AG08395 (cell line): Measurements from ENCODE around the gene SPIRE2.
A peak's percentile ranks its signal among the peaks of the same experiment; 100 is the strongest.

Experiments used
- DNase-seq: peaks from one replicate; pipeline ENCODE4 v3.0.0; 2012; ENCODE audit warnings: mixed read lengths, low spot score

Gene SPIRE2

GRCh38 chr16:89841275-89841674 lies 13.0 kb downstream of the SPIRE2 start:
- no peak for DNase-seq

- DNase-seq, result peak; percentile 57
Observed at GRCh38 chr16:89842471-89843408, 14.5 kb downstream of the SPIRE2 start.

GRCh38 chr16:89843409-89844350 lies 15.4 kb downstream of the SPIRE2 start:
- DNase-seq, result no peak

- no peak for DNase-seq
Observed at GRCh38 chr16:89844739-89845339, 16.6 kb downstream of the SPIRE2 start.

DNA sequence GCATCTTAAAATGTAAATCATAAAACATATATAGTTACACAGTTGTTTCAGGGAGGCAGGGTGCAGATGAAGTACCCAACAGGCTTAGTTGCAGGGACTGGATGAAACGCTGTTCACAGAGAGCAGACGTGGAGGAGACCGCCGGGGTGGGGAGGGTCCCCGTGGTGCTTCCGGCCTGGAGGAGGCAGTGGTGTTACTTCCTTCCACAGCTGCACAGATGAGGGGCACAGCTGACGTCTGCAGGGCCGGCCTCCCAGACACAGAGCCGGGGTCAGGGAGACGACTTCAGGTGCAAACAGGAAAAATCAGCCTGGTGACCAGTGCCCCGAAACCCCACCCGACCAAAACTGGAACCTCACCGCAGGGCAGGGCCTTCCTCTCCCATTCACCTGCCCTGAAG lies 17.1 kb downstream of the SPIRE2 start:
- no peak for DNase-seq

DNA sequence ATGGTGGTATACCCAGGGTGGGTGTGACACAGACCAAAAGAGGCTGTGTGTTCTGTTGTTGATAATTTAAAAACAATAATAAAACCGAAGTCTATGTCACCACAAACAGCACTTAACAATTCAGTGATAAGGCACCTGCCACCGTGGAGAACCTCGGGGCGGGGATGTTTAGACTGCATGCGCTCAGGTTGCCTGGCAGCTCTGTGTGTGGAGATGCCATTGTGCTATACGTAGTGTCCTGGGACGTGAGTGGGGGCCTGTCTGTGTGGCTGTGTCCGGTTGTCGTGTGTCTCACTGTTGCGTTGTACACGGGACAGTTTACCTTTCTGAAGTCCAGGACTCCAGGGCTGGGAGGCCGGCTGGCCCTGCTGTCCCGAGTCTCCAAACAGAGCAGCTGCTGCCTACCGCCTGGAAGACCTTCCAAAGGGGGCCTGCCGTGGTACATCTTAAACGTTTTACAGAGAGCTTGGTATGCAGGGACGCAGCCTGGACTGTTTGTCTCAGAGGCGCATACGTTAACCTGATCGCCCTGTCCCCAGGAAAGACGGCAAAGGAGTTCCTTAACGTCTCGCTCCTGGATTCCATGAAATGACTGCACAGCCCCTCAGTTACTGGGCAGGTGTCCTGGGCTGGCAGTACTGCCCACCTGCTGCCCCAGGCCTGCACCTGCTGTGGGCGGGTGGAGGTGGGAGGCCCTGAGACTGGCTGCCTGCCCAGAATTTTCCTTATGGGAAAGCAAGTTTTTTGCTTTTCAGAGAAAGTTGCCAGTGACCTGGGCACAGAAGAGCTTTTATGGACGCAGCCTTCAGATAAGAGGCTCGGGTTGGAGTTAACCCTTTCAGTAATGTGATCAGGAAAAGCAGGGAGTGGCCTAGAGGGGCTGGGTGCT lies 19.0 kb downstream of the SPIRE2 start:
- DNase-seq, result no peak

DNA sequence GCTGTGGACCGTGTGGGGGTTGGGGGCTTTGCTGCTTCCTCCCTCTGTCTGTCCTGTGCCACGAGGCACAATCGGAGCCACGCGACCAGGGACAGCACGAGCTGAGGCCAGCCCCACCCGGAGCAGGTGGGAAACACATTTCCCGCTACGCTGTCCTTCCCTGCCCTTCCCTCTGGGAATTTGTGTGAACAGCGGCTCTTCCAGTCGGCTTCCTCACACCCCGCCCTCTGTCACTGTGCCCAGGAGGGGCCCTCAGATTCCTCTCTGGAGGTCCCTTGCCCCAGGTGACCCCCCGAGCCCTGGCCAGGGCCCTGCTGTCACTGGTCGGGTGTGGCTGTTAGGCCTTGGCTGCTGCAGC lies 19.6 kb downstream of the SPIRE2 start:
- no peak for DNase-seq

- DNase-seq, result no peak
Observed at GRCh38 chr16:89848974-89849373, 20.7 kb downstream of the SPIRE2 start.

DNA sequence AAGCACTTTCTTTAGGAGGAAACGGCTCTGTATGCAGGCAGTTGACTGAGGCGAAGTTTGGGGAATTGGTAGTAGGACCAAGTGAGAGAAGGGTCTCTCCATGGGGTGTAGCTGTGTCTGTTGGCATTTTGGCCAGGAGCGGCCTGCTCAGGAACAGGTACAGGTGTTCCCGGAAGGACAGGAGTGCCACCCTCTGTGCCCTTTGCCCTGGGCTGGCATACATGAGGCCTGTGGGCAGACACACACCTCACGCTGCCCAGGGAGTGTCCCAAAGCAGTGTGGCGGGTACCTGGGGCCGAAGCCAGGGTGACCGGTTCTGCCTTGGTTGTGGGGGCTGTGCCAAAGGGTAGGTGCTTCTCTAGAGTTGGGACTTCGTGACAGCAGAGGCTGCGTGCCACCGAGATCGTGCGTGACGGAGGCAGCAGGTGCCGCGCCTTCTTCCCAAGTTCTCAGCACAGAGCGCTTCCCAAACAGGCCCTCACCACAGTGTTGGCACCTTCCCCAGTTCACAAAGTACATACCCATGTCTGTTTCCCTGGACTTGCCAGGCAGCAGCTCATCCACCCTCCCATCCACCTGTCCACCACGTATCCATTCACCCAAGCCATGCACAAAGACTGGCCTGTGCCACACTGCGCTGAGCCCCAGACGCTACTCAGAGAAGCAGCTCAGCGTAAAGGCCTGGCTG lies 25.2 kb downstream of the SPIRE2 start:
- DNase-seq, result no peak

DNA sequence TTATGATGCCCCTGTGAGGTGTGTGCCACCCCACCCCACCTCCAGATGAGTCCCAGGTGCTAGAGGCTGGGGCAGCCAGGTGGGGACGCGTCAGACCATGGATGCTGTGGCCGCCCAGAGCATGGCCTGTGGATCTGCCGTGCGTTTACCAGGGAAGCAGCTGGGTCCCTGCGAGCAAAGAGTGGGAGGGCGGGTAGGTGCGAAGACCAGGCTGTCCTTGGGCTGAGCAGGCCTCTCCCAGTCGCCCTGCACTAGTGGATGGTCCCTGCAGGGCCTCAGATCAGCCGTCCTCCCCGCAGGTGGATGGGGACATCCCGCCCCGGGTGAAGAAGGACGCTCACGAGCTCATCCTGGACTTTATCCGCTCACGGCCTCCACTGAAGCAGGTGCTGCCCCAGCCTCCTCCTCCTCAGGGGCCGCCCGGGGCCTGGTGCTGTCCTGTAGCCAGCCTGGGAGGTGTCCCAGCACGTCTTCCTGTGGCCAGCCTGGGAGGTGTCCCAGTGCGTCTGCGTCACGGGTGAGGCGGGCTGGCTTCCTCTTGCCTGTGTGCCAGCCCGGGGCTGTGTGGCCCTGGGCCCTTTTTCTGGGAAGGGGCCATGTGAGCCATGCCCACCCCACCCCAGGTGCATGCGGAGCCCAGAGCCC lies 27.1 kb downstream of the SPIRE2 start:
- DNase-seq, result no peak

GRCh38 chr16:89855986-89856385 lies 27.7 kb downstream of the SPIRE2 start:
- DNase-seq, result no peak

- no peak for DNase-seq
Observed at GRCh38 chr16:89858973-89859614, 30.8 kb downstream of the SPIRE2 start.

DNA sequence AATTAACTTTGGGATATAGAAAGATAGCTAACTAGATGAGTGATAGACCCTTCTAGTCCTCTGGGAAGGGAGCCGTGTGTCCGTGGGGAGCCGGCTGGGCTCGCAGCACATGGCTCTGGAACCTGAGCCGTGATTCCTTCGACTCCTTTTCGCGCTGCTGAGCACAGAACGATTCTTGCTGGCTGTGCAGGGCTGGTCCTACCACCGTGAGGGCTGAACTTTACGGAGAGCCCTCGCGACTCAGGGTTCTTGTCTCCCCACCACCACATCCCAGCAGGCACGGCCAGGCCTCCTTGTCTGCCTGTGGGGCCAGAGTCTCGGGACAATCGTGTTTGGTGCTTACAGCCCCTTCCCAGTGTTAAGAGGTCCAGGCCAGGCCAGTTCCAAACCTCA lies 31.3 kb downstream of the SPIRE2 start:
- DNase-seq, result no peak

DNA sequence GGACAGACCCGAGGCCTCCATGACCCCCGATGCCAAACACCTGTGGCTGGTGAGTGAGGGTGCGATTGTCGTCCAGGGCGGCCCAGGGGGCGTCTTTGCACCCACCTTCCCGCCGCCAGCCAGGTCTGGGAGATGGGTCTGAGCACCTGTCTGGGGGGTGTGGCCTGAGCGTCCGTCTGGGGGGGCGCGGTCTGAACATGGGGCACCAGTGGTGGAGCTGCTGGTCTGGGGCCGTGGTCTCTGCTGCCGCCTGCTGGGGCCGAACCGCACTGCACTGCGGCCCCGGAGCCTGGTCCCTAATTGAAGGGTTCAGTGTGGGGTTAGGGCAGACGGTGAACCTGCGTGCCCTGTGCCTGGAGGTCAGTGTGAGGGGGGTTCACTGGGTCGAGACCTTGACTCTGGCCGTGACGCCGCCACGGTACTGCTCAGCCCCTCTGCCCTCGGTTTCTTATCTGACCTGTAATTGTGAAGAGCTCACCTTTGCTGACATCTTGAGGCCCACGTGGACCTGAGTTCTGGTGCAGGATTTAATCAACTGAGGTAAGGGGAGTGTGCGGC lies 32.6 kb downstream of the SPIRE2 start:
- DNase-seq, result peak; percentile 91

DNA sequence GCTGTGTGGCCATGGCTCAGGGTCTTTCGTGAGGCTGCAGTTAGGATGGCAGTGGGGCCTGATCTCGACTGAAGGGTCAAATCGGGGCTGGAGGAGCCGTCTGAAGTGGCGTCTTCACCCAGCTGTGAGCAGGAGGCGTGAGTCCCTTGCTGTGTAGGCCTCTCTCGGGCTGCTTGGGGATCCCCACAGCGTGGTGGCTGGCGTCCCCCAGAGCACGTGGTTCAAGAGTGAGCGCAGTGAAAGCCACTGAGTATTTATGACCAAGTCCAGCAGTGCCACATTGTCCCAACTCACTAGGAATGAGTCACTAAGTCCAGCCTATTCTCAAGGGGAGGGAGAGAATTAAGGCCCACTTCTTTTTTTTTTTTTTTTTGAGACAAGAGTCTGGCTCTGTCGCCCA lies 33.4 kb downstream of the SPIRE2 start:
- no peak for DNase-seq

GRCh38 chr16:89862732-89863131 lies 34.5 kb downstream of the SPIRE2 start:
- no peak for DNase-seq

DNA sequence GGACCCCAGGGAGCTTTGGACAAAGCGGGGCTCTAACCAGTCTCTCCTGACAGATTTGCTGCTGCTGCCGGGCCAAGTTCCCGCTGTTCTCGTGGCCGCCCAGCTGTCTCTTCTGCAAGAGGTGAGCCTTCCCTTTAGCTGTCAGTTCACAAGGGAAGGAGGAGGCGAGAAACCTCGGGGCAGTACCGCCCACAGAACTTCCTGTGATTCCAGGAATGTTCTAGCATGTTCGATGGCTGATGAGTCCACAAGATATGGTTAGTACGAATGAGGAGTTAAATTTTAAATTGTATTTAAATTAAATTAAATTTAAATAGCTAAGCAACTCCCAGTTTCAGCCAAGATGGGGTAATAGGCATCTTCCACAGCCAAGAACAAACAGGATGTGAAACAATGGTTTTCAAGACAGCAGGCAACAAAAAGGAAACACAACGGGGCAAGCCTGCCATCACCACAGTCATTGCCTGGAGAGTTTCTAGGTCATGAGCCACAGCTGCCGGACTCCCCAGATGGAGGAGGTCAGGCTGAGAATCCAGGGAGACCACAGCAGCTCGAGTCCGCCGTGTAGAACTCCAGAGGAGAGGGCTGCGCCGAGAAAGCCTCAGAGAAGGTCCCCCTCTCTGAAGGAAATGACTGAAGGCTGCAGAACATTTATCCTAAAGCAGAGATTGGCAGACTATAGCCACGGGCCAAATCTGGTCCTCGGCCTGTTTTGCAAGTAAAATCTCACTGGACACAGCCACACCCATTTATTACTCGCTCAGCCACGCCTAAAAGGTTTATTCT lies 35.7 kb downstream of the SPIRE2 start:
- no peak for DNase-seq

- no peak for DNase-seq
Observed at GRCh38 chr16:89864527-89864820, 36.2 kb downstream of the SPIRE2 start.

DNA sequence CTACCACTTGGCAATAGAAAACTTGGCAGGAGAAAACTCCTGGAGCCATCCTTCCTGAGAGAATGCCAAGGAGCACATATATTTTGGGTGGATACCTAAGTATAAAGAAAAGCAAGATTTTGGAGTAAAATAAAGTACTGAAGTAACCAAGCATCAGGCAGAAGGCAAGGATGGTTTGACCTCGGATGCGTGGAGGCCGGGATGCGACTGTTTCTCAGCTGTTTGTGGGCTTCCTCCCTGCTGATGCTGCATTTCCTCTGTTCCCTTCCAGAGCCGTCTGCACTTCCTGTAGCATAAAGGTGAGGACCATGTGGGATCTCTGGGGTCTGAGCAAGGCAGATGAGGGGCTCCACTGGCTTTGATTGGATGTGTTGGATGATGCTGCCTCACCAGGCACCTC lies 39.6 kb downstream of the SPIRE2 start:
- no peak for DNase-seq
